Astrocyte of the spinal cord (primary cell): ENCODE data around the gene MDM1.

Source experiments
- DNase-seq: peaks from one replicate; pipeline ENCODE4 v3.0.0; 2011; ENCODE audit warnings: low read depth, low spot score
- H3K4me3 ChIP-seq: 2 replicates; pipeline ENCODE4 v1.5.1; 2011; ENCODE audit warnings: low read depth, mild to moderate bottlenecking, low read length, moderate library complexity
- CTCF ChIP-seq: IDR thresholded peaks from 2 replicates; pipeline ENCODE4 v1.5.1; 2012; ENCODE audit warnings: low read depth, mild to moderate bottlenecking, low read length, inconsistent platforms
- in situ Hi-C: cut with HindIII; loops from 2 replicates; pipeline ENCODE4 v1.10.0; 2017; ENCODE audit warnings: low sequenced_read_pairs

The MDM1 gene

GRCh38 chr12:68336889-68337303, 4.7 kb upstream of the MDM1 start:
- TF ChIP-seq CTCF: no peak
- DNase-seq: no peak
- in situ Hi-C loops: no loop called here
- no peak overlapping the region for H3K4me3 ChIP-seq

GRCh38 chr12:68335462-68335861, 3.3 kb upstream of the MDM1 start:
- no peak overlapping the region for H3K4me3 ChIP-seq
- no peak for TF ChIP-seq CTCF
- DNase-seq: no peak
- in situ Hi-C loops: no loop called here

GRCh38 chr12:68334132-68334531, 2.0 kb upstream of the MDM1 start:
- TF ChIP-seq CTCF: peak; percentile 13
- DNase-seq: no peak
- in situ Hi-C loops: no loop called here
- H3K4me3 ChIP-seq: no peak overlapping the region

GRCh38 chr12:68332728-68333630, 817 bp upstream of the MDM1 start:
- peak overlapping the region; percentile 78 for H3K4me3 ChIP-seq
- in situ Hi-C loops: no loop called here
- no peak for TF ChIP-seq CTCF
- DNase-seq: no peak

GRCh38 chr12:68331500-68331868, 678 bp downstream of the MDM1 start:
- DNase-seq: no peak
- no peak for TF ChIP-seq CTCF
- peak overlapping the region; percentile 78 for H3K4me3 ChIP-seq
- in situ Hi-C loops: no loop called here

- no peak overlapping the region for H3K4me3 ChIP-seq
- DNase-seq: no peak
- in situ Hi-C loops: no loop called here
- TF ChIP-seq CTCF: no peak
Observed at GRCh38 chr12:68327896-68328295, 4.3 kb downstream of the MDM1 start.
